Astrocyte (in vitro differentiated cells and primary cell): ENCODE data around the gene APBB2. TPM values are rescaled to one million over a fixed set of nuclear protein-coding genes. Genes with fewer than 3 reads are reported as not detected.

Source experiments
- DNase-seq: peaks from one replicate; pipeline ENCODE4 v3.0.0-alpha.2; 2010; ENCODE audit warnings: low read depth
- FAIRE-seq: peaks from 2 replicates; lab custom pipeline; 2011; peaks lifted over from hg19 to GRCh38; lab: Jason Lieb, UNC
- H2AFZ ChIP-seq: 2 replicates; pipeline ENCODE4 v1.6.0; 2012; ENCODE audit warnings: low read depth, low read length, inconsistent platforms
- H3K27ac ChIP-seq: 2 replicates; pipeline ENCODE4 v1.5.1; 2011; ENCODE audit warnings: low read depth, low read length, inconsistent platforms
- H3K27me3 ChIP-seq: 2 replicates; pipeline ENCODE4 v1.6.0; 2011; ENCODE audit warnings: low read length, inconsistent platforms; ENCODE audit not compliant: insufficient read depth
- H3K36me3 ChIP-seq: 2 replicates; pipeline ENCODE4 v1.5.1; 2011; ENCODE audit warnings: low read length, inconsistent platforms; ENCODE audit not compliant: insufficient read depth
- H3K4me1 ChIP-seq: 2 replicates; pipeline ENCODE4 v1.5.1; 2011; ENCODE audit warnings: low read length, inconsistent platforms; ENCODE audit not compliant: insufficient read depth
- H3K4me2 ChIP-seq: 2 replicates; pipeline ENCODE4 v1.6.0; 2012; ENCODE audit warnings: low read length, inconsistent platforms
- H3K4me3 ChIP-seq: 2 replicates; pipeline ENCODE4 v1.5.1; 2011; ENCODE audit warnings: low read depth, mild to moderate bottlenecking, low read length, inconsistent platforms; ENCODE audit not compliant: insufficient read depth
- H3K79me2 ChIP-seq: 2 replicates; pipeline ENCODE4 v1.6.0; 2012; ENCODE audit warnings: mild to moderate bottlenecking, low read length, inconsistent platforms; ENCODE audit not compliant: insufficient read depth
- H3K9ac ChIP-seq: 2 replicates; pipeline ENCODE4 v1.6.0; 2012; ENCODE audit warnings: mild to moderate bottlenecking, low read length, inconsistent platforms
- H3K9me3 ChIP-seq: 2 replicates; pipeline ENCODE4 v1.5.1; 2012; ENCODE audit warnings: low read depth, mild to moderate bottlenecking, low read length, inconsistent platforms; ENCODE audit not compliant: insufficient read depth
- H4K20me1 ChIP-seq: 2 replicates; pipeline ENCODE4 v1.6.0; 2012; ENCODE audit warnings: low read length, inconsistent platforms; ENCODE audit not compliant: insufficient read depth
- H3K27ac Mint-ChIP-seq: one replicate; pipeline ENCODE4 v1.8.0; 2021; ENCODE audit warnings: mild to moderate bottlenecking, mixed read lengths; ENCODE audit not compliant: unreplicated experiment
- H3K27me3 Mint-ChIP-seq: one replicate; pipeline ENCODE4 v1.8.0; 2021; ENCODE audit warnings: low read depth, mixed read lengths; ENCODE audit not compliant: unreplicated experiment
- H3K36me3 Mint-ChIP-seq: one replicate; pipeline ENCODE4 v1.8.0; 2021; ENCODE audit warnings: low read depth, mixed read lengths; ENCODE audit not compliant: unreplicated experiment
- H3K4me1 Mint-ChIP-seq: one replicate; pipeline ENCODE4 v1.8.0; 2021; ENCODE audit warnings: low read depth, mixed read lengths; ENCODE audit not compliant: unreplicated experiment
- H3K4me3 Mint-ChIP-seq: one replicate; pipeline ENCODE4 v1.8.0; 2021; ENCODE audit warnings: mild to moderate bottlenecking, moderate library complexity, mixed read lengths; ENCODE audit not compliant: unreplicated experiment
- H3K9me3 Mint-ChIP-seq: one replicate; pipeline ENCODE4 v1.8.0; 2021; ENCODE audit warnings: mild to moderate bottlenecking, mixed read lengths; ENCODE audit not compliant: unreplicated experiment
- EZH2 ChIP-seq: IDR thresholded peaks from 2 replicates; pipeline ENCODE4 v1.6.1; 2012; ENCODE audit warnings: mild to moderate bottlenecking, low read length, inconsistent platforms; ENCODE audit not compliant: insufficient read depth
- total RNA-seq: library from RNA; stranded (reverse); gene quantifications from 2 replicates; pipeline ENCODE4 v1.2.1, GENCODE V29; 2021
- TF ChIP-seq, protein P1 (sequence below): IDR thresholded peaks from 2 replicates; pipeline ENCODE4 v1.5.1; 2011; ENCODE audit warnings: low read depth, mild to moderate bottlenecking, inconsistent platforms, low read length, moderate library complexity; ENCODE audit not compliant: insufficient read depth

The APBB2 gene
- total RNA-seq, 1 donor from 2014 or later, result 173 TPM

DNA sequence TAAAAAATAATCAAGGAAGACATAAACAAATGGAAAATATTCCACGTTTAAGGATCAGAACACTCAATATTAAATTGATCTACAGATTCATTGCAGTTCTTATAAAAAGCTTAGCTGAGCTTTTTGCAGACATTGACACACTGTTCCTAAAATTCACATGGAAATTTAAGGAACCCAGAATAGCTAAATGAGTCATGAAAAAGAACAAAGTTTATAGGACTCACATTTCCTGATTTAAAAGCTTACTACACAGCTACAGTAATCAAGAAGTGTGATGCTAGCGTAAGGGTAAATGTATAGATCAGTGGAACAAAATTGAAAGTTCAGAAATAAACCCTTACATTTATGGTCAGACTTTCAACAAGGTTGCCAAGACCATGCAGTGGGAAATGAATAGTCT lies 431.5 kb downstream of the APBB2 start:
- no peak overlapping the region for H3K4me2 ChIP-seq
- Mint-ChIP-seq H3K4me1 (no peaks in the 10 kb centered on the region), H3K4me3 (no peak overlapping the region), H3K27me3 (no peaks in the 10 kb centered on the region), H3K36me3 (no peaks in the 10 kb centered on the region), H3K9me3 (no peaks in the 10 kb centered on the region), H3K27ac (no peak overlapping the region)
- FAIRE-seq, result no peak
- H3K4me3 ChIP-seq, result no peak overlapping the region
- H2AFZ ChIP-seq, result no peak overlapping the region
- no peak for DNase-seq
- H3K9ac ChIP-seq, result no peak overlapping the region
- H3K9me3 ChIP-seq, result no peaks in the 10 kb centered on the region
- H3K27me3 ChIP-seq, result no peaks in the 10 kb centered on the region
- TF ChIP-seq, protein P1, sequence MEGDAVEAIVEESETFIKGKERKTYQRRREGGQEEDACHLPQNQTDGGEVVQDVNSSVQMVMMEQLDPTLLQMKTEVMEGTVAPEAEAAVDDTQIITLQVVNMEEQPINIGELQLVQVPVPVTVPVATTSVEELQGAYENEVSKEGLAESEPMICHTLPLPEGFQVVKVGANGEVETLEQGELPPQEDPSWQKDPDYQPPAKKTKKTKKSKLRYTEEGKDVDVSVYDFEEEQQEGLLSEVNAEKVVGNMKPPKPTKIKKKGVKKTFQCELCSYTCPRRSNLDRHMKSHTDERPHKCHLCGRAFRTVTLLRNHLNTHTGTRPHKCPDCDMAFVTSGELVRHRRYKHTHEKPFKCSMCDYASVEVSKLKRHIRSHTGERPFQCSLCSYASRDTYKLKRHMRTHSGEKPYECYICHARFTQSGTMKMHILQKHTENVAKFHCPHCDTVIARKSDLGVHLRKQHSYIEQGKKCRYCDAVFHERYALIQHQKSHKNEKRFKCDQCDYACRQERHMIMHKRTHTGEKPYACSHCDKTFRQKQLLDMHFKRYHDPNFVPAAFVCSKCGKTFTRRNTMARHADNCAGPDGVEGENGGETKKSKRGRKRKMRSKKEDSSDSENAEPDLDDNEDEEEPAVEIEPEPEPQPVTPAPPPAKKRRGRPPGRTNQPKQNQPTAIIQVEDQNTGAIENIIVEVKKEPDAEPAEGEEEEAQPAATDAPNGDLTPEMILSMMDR, result no peak
- no peak for TF ChIP-seq EZH2
- H4K20me1 ChIP-seq, result no peaks in the 10 kb centered on the region
- H3K27ac ChIP-seq, result no peak overlapping the region
- no peaks in the 10 kb centered on the region for H3K36me3 ChIP-seq
- no peaks in the 10 kb centered on the region for H3K4me1 ChIP-seq
- H3K79me2 ChIP-seq, result no peaks in the 10 kb centered on the region

- FAIRE-seq, result no peak
Measured at GRCh38 chr4:40778090-40778489, 436.3 kb downstream of the APBB2 start.

GRCh38 chr4:40769266-40769665 lies 445.1 kb downstream of the APBB2 start:
- Histone ChIP-seq H3K27ac (no peak overlapping the region), H3K4me3 (no peak overlapping the region), H2AFZ (no peak overlapping the region), H3K9ac (no peak overlapping the region), H3K36me3 (no peaks in the 10 kb centered on the region), H3K27me3 (no peaks in the 10 kb centered on the region), H3K9me3 (no peaks in the 10 kb centered on the region), H3K79me2 (no peaks in the 10 kb centered on the region), H4K20me1 (no peaks in the 10 kb centered on the region), H3K4me2 (no peak overlapping the region), H3K4me1 (no peaks in the 10 kb centered on the region)
- TF ChIP-seq EZH2, result no peak
- peak; percentile 36 for DNase-seq
- no peak overlapping the region for H3K27ac Mint-ChIP-seq
- H3K4me3 Mint-ChIP-seq, result no peak overlapping the region
- peaks cover 3% of the 10 kb centered on the region for H3K9me3 Mint-ChIP-seq
- no peak for FAIRE-seq
- H3K36me3 Mint-ChIP-seq, result peaks cover 2% of the 10 kb centered on the region
- H3K27me3 Mint-ChIP-seq, result no peaks in the 10 kb centered on the region
- H3K4me1 Mint-ChIP-seq, result no peaks in the 10 kb centered on the region

More at GRCh38 chr4:40778090-40778489, 436.3 kb downstream of the APBB2 start:
- H3K27ac ChIP-seq, result no peak overlapping the region
- H3K4me3 ChIP-seq, result no peak overlapping the region
- no peak overlapping the region for H3K4me2 ChIP-seq
- Mint-ChIP-seq H3K4me1 (no peaks in the 10 kb centered on the region), H3K4me3 (no peak overlapping the region), H3K27ac (no peak overlapping the region), H3K36me3 (no peaks in the 10 kb centered on the region), H3K27me3 (no peaks in the 10 kb centered on the region), H3K9me3 (no peaks in the 10 kb centered on the region)
- DNase-seq, result no peak
- H3K9ac ChIP-seq, result no peak overlapping the region
- no peaks in the 10 kb centered on the region for H3K9me3 ChIP-seq
- no peaks in the 10 kb centered on the region for H3K27me3 ChIP-seq
- TF ChIP-seq EZH2, result no peak
- TF ChIP-seq, protein P1, result no peak
- H3K4me1 ChIP-seq, result no peaks in the 10 kb centered on the region
- no peaks in the 10 kb centered on the region for H3K79me2 ChIP-seq
- no peaks in the 10 kb centered on the region for H3K36me3 ChIP-seq
- H2AFZ ChIP-seq, result no peak overlapping the region
- no peaks in the 10 kb centered on the region for H4K20me1 ChIP-seq
